ENCODE results near the gene TFEB.

TFEB gene

DNA sequence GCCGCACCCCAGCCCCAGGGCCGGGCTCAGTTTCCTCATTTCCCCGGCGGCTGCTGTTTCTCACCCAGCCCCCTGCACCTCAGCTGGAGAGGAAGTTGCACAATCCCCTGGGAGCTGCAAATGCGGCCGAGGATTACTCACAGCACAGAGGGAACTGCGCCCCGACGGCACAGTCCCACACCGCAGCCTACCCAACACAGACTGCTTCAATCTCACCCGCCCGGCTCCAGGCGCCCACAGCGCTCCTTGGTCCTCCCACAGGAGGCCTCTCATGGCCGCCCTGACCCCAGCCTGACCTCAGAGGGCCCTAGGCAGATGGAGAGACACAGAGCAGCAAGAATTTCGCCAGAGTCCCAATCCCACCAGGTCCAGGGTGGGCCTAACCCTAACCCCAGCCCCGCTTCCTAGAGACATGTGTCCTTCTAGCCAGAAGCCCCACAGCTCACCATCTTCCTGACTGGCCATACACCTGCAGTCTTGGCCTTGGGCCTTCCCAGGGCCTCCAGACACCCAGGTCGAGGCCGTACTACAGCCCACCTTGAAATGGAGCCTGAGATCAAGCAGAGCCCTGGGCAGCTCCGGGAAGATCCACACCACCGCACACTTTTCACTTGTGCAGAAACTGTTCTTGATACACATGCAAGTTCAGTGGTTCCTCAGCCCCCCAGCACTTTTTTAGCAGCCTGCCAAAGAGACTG lies 11.7 kb downstream of the TFEB start:
- DNase-seq (ENCODE audit: low read depth in 2 of 2) = peak; percentile 71 to 75

DNA sequence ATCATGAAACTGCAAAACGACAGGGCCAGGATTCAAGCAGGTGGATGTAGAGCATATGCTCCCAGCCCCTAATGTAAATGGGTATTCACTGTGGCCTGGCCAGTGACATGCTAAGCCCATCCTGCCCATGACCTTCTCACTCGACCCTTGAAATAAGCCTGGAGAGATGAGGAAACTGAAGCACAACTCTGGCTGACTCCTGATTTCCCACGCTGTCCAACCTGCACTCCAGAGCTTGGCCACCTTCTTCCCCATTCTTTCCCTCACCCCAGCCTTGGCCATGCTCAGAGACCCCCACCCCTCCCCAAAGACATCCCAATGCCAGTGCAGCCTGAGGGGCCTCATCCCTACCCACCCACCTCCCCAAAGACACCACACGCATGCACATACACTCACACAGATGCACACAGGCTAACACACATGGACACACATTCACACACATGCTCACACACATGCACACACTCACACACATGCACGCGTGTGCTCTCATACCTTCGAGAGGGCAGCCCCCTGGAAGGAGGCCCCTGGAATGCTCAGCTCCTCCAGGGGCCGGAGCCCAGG lies 12.4 kb downstream of the TFEB start:
- DNase-seq (ENCODE audit: low read depth in 2 of 2) = no peak

- DNase-seq (ENCODE audit: low read depth in 2 of 2) = no peak
Measured at GRCh38 chr6:41721414-41721813, 14.0 kb downstream of the TFEB start.

DNA sequence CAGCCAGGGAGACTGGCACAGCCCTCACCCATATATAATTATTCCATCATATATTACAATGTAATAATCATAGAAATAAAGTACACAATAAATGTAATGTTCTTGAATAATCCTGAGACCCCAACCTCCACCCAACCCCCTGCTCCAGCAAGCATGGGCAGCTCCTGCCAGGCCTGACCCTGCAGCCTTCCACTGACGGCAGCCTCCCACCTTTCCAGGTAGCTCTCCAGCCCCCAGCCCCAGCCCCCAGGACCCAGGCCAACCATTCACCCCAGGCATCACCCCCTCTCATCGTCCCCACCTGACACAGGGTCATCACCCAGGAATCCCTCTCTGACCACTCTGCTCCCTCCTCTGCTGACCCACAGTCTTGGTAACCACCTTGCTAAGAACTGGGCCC lies 14.6 kb downstream of the TFEB start:
- DNase-seq (ENCODE audit: low read depth in 2 of 2) = no peak

DNA sequence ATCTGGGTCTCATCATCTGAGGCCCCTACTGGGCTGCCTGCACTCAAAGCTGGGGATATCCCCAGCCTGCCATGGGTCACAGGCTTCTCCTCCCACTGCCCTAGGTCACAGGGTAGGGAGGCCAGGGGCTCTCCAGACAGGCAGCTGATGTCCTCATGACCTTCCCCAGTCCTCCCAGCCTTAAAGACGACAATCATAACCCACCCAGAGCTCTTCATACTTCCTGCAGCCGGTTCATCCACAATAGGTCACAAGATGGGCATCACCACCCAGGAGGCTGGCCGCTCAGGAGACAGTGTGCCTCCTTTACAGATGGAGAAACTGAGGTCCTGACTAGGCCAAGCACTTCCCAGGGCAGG lies 15.2 kb downstream of the TFEB start:
- DNase-seq (ENCODE audit: low read depth in 2 of 2) = no peak

DNA sequence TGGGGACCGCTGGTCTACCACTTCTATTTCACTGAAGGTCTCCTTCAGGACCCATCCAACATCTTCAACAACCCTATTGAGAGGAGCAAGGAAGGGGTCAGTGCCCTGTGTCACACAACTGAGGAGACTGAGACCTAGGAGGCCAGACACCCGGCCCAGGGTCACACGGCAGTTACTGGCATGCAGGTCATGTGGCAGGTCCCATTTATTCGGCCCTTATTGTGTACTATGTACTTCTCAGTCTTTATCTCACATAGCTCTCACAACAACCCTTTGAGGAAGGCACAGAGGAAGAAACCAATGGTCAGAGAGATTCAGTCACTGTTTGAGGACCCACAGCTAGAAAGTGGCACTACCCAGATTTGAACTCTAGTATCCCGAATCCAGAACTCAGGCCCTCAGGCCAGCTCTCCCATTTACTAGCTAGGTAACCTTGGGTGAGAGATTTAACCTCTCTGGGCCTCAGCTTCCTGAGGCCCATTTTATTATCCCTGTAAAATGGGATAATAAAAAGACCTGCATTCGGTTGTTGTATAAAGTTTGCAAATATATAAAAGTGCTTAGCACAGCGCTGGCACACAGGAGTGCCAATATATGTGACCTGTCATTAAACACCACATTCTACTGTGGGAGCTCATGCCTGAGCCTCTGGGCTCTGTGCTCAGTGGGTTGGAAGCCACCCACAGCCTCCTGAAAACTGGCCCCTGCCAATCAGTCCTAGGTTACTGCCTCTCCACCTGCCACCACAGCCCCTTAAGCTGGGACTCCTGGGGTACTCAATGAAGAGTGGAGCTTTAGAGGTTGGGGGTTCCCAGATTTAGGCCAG lies 15.8 kb downstream of the TFEB start:
- DNase-seq (ENCODE audit: low read depth in 2 of 2) = no peak

DNA sequence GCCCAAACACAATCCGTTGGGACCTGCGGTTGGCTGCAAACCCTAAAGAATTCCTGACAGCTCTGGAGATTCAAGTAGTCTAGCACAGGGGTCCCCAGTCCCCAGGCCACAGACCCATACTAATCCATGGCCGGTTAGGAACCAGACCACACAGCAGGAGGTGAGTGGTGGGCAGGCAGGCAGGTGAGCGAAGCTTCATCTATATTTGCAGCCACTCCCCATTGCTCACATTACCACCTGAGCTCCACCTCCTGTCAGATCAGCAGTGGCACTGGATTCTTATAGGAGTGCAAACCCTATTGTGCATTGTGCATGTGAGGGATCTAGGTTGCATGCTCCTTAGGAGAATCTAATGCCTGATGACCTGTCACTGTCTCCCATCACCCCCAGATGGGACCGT lies 16.6 kb downstream of the TFEB start:
- no peak for DNase-seq (ENCODE audit: low read depth in 2 of 2)

GRCh38 chr6:41717392-41717736 lies 18.0 kb downstream of the TFEB start:
- DNase-seq (ENCODE audit: low read depth in 2 of 2) = no peak

DNA sequence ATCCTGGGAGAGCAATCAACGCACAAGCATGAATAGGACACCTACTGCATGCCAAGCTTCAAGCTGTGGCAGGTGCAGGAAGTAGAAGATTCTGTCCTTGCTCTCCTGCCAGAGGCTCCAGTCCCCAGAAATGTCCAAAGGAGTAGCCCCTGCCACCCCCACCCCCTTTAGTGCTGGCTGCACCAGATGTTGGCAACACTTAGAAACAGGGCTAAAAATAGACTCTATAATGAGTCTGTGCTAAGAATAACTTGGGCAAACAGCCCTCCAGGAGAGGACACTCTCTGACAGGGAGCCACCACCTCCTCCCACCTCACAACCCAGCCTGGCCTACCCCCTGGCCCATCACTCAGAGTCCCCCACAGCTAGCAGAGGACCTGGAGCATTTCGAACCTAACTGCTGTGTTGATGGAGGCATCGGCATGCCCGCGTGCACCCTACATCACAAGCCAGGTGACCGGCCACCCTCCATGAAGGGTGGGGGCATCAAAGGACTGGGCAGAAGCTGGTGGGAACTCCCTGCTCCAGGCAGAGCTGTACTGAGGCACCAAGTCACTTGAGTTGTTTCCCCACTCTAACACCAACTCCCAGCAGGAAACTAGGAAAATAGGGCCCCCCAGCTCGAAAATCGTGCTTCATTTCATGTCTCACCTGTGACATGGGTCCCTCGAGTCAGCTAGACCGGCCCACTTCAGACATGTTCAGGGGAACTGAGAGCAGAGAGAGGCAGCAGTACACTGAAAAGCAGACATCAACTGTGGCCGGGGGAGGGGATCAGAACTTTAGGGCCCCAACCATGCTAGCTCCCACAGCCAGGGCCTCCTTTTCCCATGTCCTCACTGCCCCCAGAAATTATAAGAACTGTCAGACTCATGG lies 18.7 kb downstream of the TFEB start:
- DNase-seq (ENCODE audit: low read depth in 2 of 2) = no peak

DNA sequence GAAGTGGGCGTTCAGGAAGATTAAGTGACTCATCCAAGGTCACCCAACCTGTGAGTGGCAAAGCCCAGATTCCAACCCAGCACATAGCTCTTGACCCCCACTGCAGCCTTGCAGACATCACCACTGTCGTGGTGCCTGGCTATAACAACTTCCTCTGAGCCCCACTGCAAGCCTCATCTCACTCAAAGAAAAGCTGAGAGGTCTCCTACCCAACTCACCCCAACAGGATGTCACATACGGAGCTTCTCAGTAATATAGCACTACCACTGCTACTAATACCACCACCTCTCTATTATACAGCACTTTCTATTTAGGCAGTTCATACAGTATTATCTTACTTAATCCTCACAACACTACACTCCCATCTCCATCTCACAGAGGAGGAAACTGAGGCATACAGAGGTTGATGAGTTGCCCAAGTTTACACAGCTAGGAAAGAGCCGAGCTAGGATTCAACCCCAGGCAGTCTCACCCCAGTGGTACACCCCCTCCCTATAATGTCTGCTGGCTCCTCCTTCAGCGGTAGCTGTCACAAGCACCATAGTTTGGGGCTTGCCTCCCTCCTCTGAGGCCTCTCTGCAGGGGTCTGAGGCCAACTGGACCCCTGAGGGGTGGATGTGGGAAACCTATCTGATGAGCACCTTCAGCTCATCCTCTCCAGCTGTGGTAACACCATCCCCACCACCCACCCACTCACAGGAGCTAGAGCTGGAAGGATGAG lies 19.5 kb downstream of the TFEB start:
- DNase-seq (ENCODE audit: low read depth in 2 of 2) = no peak

DNA sequence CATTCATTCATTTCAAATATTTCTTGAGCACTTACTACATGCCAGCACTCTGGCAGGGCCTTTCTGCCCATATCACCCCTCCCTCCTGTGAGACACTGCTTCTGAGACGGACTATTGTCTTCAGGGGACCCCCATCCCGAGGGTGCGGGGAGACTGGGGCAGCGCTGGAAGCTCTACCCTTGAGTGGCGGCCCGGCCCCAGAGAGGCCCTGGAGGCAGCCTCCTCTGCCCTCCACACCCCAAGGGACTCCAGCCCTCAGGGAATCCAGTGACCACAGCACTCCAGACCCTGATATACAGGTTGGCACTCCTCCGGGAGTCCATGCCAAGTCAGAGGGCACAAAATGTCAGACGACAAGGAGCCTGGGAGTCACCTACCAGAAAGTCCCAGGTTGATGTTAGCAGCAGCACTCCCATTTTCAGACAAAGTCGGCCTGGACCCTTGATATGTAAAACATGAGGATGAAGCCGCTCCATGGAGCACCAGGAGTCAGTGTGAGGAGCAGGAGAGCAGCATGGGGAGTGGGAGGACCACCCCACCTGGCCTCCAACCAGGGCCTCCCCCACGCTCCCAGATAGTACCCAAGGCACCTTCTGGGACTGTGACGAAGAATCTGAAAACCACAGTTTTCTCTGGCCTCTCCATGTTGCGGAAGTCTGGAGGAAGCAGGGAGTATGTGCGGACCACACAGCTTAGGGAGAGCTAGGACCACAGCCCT lies 20.7 kb downstream of the TFEB start:
- no peak for DNase-seq (ENCODE audit: low read depth in 2 of 2)

- DNase-seq (ENCODE audit: low read depth in 2 of 2) = no peak
Measured at GRCh38 chr6:41713650-41714291, 21.6 kb downstream of the TFEB start.

- no peak for DNase-seq (ENCODE audit: low read depth in 2 of 2)
Measured at GRCh38 chr6:41713159-41713649, 22.2 kb downstream of the TFEB start.

DNA sequence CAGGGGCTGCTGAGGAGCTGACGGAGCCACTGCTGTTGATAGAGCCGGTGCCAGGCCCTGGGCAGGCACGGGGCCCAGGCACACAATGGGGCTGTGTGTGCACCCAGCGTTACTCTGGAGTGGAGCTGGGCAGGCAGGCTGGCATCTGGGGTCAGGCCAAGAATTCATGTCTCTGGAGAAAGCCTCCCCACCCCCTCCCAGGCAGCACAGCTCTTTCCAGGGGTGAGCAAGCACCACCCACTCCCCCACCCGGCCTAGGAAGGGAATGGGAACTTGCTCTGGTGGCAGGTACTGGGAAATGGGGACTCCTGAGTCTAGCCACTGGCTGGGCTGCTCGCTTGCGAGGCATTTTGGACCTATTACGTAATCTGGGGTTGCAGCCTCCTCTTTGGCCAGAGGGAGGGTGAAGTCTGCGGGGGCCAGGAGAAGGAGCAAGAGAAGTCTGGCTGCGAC lies 22.7 kb downstream of the TFEB start:
- no peak for DNase-seq (ENCODE audit: low read depth in 2 of 2)

DNA sequence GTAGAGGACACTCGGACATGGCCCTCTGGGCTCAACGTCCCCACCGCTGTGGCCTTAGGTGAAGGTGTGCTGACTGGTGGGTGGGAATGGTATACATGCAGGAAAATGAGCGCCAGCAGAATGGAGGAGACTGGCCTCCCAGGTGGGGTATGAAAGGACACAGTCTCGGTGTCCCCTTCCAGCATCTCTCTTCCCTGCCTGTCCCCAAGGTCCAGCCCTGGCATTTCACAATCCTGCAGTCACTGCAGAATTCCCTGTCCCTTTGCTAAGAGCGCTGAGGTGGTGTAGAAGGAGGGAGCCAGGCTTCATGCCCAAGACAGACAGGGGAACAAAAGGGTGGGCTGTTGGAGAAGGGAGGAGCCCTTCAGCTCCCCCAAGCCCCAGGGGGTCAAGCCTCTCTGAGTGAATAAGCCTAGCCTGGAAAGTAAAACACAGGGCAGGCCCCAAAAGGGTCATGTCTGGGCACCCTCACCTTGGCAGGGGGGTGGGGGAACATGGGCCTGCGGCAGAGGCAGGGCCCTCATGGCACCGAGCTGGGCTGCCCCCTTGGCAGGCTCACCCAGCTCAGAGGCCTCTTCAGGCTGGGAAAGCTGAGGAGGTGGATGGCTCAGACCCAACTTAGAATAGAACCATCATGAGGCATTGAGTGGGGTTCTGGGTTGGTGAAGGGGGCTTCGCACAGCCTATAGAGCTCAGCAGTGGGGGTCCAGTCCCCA lies 23.9 kb downstream of the TFEB start:
- DNase-seq (ENCODE audit: low read depth in 2 of 2) = no peak

- no peak for DNase-seq (ENCODE audit: low read depth in 2 of 2)
Measured at GRCh38 chr6:41709375-41709774, 26.0 kb downstream of the TFEB start.

DNA sequence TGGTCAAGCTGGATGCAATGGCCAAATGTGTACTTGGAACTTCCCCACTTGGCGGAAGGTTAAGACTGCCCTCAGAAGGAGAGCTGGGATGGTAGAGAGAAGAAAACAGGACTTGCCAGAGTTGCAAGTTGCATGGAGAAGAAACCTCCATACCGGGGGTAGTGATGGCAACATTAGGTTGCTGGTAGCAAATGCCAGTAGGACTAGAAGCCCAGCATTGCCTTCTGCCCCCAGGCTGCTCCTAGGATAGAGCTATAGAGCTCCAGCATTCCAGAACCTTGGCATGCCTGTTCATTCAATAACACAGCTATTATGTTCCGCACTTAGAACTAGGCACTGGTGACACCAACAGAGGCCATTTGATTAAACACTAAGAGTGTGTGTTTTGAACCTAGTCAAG lies 26.6 kb downstream of the TFEB start:
- no peak for DNase-seq (ENCODE audit: low read depth in 2 of 2)

GRCh38 chr6:41707565-41708200 lies 27.7 kb downstream of the TFEB start:
- DNase-seq (ENCODE audit: low read depth in 2 of 2) = no peak
